Measurements from ENCODE around the gene FEM1C.

GRCh38 chr5:115556276-115556675 is 11.7 kb upstream of the FEM1C start:
- TF ChIP-seq CTCF (IDR thresholded peaks at IDR 0.05 in 4 of 5, conservative IDR thresholded peaks at IDR 0.05 in 1 of 5): no peak
- TF ChIP-seq POLR2A (IDR thresholded peaks at IDR 0.05): no peak
